Measurements from ENCODE around the gene SOX11. TPM values are rescaled to one million over a fixed set of nuclear protein-coding genes. Genes with fewer than 3 reads are reported as not detected.
"Not testable (repeated sequence)": the region's sequence is repeated elsewhere in the genome, so short reads cannot be mapped to it uniquely, and the experiment has no call there.

SOX11 gene
- 0.84 TPM for total RNA-seq
- long read RNA-seq, result 0 reads

- H3K4me1 ChIP-seq, result peaks cover 24% of the 10 kb centered on the region
- no peaks in the 10 kb centered on the region for H3K36me3 ChIP-seq
- ATAC-seq (no peak), DNase-seq (no peak)
- intact Hi-C loops (cut with DNase I), result no loop called here
- peaks cover 86% of the 10 kb centered on the region for H3K27me3 ChIP-seq
- TF ChIP-seq, protein P1, sequence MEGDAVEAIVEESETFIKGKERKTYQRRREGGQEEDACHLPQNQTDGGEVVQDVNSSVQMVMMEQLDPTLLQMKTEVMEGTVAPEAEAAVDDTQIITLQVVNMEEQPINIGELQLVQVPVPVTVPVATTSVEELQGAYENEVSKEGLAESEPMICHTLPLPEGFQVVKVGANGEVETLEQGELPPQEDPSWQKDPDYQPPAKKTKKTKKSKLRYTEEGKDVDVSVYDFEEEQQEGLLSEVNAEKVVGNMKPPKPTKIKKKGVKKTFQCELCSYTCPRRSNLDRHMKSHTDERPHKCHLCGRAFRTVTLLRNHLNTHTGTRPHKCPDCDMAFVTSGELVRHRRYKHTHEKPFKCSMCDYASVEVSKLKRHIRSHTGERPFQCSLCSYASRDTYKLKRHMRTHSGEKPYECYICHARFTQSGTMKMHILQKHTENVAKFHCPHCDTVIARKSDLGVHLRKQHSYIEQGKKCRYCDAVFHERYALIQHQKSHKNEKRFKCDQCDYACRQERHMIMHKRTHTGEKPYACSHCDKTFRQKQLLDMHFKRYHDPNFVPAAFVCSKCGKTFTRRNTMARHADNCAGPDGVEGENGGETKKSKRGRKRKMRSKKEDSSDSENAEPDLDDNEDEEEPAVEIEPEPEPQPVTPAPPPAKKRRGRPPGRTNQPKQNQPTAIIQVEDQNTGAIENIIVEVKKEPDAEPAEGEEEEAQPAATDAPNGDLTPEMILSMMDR (IDR thresholded peaks at IDR 0.05), result no peak
- H3K9me3 ChIP-seq, result no peaks in the 10 kb centered on the region
- H3K27ac ChIP-seq, result no peak within 1 kb of the TSS
- peak within 1 kb of the TSS; percentile 25 for H3K4me3 ChIP-seq
Measured at GRCh38 chr2:5691985-5692529, at the start of gene SOX11. Gene SOX11 (plus strand): TSS chr2:5692384. CDS start chr2:5692722, 338 bp downstream.

DNA sequence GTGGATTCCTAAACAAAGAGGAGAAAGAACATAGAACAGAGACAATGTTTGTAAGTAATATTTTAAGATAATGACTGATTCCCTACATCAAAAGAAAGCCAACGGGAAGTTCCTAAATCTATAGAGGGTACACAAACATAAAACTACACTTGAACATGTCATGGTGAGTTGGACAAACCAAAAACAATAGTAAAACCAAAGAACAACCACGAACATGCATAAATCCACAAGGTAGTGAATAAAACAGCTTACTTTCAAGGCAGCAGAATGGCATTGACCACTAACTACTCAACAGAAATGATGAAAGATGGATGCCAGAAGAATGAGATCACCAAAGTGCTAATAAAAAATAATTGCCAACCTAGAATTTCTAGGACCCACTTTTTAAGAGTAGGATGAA is 39.5 kb upstream of the SOX11 start:
- H3K4me1 ChIP-seq; intact Hi-C loops (cut with DNase I); H3K4me3 ChIP-seq; H3K36me3 ChIP-seq; ATAC-seq; DNase-seq; H3K27me3 ChIP-seq; H3K9me3 ChIP-seq; H3K27ac ChIP-seq: not testable (repeated sequence)

- H3K9me3 ChIP-seq; H3K4me3 ChIP-seq; DNase-seq; ATAC-seq; intact Hi-C loops (cut with DNase I); H3K27me3 ChIP-seq; H3K4me1 ChIP-seq; H3K27ac ChIP-seq; H3K36me3 ChIP-seq: not testable (repeated sequence)
Measured at GRCh38 chr2:5653756-5654155, 38.4 kb upstream of the SOX11 start.

DNA sequence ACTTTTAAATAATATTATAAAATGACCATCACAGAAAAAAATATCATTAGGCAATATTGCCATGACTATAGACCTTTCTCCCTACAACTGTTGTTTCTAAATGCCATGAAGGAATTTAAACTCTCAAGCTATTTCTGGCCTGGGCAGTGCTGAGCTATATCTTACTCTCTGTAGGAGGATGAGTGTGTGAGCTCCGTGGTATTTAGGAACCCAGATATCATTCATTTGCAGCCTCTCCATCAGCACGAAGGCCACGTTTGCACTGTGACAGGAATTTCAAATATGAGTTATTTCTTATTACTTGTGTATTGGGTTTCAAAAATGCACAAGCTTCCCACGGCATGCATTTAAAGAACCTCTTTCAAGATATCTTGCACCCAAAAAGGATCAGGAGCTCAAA is 35.0 kb upstream of the SOX11 start:
- no peak overlapping the region for H3K4me3 ChIP-seq
- DNase-seq, result no peak
- no peak overlapping the region for H3K27ac ChIP-seq
- intact Hi-C loops (cut with DNase I), result no loop called here
- H3K27me3 ChIP-seq, result no peaks in the 10 kb centered on the region
- no peaks in the 10 kb centered on the region for H3K36me3 ChIP-seq
- ATAC-seq, result no peak
- no peaks in the 10 kb centered on the region for H3K9me3 ChIP-seq
- TF ChIP-seq, protein P1 (IDR thresholded peaks at IDR 0.05), result no peak
- no peaks in the 10 kb centered on the region for H3K4me1 ChIP-seq

- H3K9me3 ChIP-seq, result no peaks in the 10 kb centered on the region
- no peak overlapping the region for H3K4me3 ChIP-seq
- no peaks in the 10 kb centered on the region for H3K36me3 ChIP-seq
- TF ChIP-seq, protein P1 (IDR thresholded peaks at IDR 0.05), result no peak
- ATAC-seq, result no peak
- H3K27me3 ChIP-seq, result no peaks in the 10 kb centered on the region
- H3K27ac ChIP-seq, result no peak overlapping the region
- intact Hi-C loops (cut with DNase I), result no loop called here
- DNase-seq, result no peak
- no peaks in the 10 kb centered on the region for H3K4me1 ChIP-seq
Measured at GRCh38 chr2:5660591-5660990, 31.6 kb upstream of the SOX11 start.

DNA sequence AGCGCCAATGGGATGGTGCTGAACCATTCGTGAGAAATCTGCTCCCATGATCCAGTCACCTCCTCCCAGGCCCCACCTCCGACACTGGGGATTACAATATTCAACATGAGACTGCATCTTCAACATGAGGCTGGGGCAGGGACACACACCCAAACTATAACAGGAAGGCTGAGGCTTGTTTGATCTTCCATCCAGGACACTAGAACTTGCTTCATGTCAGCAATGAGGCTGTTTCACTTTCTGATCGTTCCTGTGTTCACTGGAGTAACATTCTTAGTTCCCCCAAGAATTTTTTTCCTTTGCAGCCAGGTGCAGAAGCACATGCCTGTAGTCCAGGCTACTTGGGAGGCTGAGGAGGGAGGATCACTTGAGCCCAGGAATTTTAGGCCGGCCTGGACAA is 30.8 kb upstream of the SOX11 start:
- no peaks in the 10 kb centered on the region for H3K27me3 ChIP-seq
- no peaks in the 10 kb centered on the region for H3K4me1 ChIP-seq
- no peaks in the 10 kb centered on the region for H3K36me3 ChIP-seq
- no peak overlapping the region for H3K4me3 ChIP-seq
- H3K9me3 ChIP-seq, result no peaks in the 10 kb centered on the region
- TF ChIP-seq, protein P1 (IDR thresholded peaks at IDR 0.05), result no peak
- intact Hi-C loops (cut with DNase I), result no loop called here
- no peak for ATAC-seq
- no peak overlapping the region for H3K27ac ChIP-seq
- no peak for DNase-seq

DNA sequence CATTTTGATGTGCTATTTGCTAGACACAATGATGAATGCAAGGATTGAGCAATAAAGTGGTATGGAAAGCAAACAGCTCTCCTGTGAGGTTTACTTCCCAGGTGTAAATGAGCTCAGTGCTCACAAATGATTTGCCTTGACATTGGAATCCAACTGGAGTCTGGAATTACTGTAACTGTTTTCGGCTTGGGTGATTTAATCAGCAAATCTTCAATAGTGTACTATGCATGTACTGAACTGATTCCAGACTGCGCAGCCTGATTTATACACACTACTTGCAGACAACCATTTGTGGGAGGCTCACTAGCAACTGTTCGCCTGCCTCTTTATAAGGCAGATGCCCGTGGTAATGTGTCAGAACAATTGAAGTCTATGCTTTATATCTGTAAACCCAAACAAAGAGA is 27.9 kb upstream of the SOX11 start:
- no peak overlapping the region for H3K27ac ChIP-seq
- H3K9me3 ChIP-seq, result no peaks in the 10 kb centered on the region
- no peak for DNase-seq
- H3K36me3 ChIP-seq, result no peaks in the 10 kb centered on the region
- no peak for ATAC-seq
- no peaks in the 10 kb centered on the region for H3K4me1 ChIP-seq
- H3K27me3 ChIP-seq, result no peaks in the 10 kb centered on the region
- TF ChIP-seq, protein P1 (IDR thresholded peaks at IDR 0.05), result no peak
- no peak overlapping the region for H3K4me3 ChIP-seq
- intact Hi-C loops (cut with DNase I), result no loop called here

Data from upper lobe of right lung (tissue), 1 donor.